ENCODE measurements around the gene ZNF397. TPM values are rescaled to one million over a fixed set of nuclear protein-coding genes. Genes with fewer than 3 reads are reported as not detected.

Gene ZNF397
- total RNA-seq, 6 experiments from 2014 or later, result 9.1 to 13.1 (median 10.9) TPM

DNA sequence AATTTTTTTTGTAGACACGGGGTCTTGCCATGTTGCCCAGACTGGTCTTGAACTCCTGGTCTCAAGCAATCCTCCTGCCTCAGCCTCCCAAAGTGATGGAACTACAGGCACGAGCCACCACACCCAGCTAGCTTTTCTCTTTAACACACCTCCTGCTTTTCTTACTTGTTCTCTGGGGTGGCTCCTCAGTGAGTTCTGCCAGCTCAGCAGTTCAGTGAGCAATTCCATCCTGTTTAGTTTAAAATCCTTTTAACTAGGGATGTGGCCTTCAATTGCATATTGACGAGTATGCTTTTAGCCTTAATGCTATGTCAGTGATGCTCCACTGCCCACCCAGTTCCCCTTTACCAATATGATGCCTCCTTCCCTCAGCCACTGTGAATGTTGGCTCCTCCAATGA lies 16.1 kb downstream of the ZNF397 start:
- Histone ChIP-seq H3K27me3 (no peaks in the 10 kb centered on the region), H3K4me1 (no peaks in the 10 kb centered on the region), H3K9me3 (peaks cover 0 to 17% (median 5%) of the 10 kb centered on the region in 4 donors), H3K36me3 (peaks cover 0 to 13% (median 0%) of the 10 kb centered on the region in 4 donors), H3K27ac (no peak overlapping the region), H3K4me3 (no peak overlapping the region)
- ATAC-seq (no peak), DNase-seq (no peak)
- WGBS (ENCODE audit: insufficient coverage, low coverage, low lambda C conversion rate, missing lambda C conversion rate), result 83% methylated on average over 2 of the region's 3 CpGs
- intact Hi-C loops (cut with DNase I), result loop anchor here in 1 of 2 donors (10.0 kb wide), 1 partner anchor 78 kb away; no protein-coding TSS in a partner anchor
- TF ChIP-seq POLR2A (IDR thresholded peaks at IDR 0.05), result no peak
- TF ChIP-seq, protein P1, sequence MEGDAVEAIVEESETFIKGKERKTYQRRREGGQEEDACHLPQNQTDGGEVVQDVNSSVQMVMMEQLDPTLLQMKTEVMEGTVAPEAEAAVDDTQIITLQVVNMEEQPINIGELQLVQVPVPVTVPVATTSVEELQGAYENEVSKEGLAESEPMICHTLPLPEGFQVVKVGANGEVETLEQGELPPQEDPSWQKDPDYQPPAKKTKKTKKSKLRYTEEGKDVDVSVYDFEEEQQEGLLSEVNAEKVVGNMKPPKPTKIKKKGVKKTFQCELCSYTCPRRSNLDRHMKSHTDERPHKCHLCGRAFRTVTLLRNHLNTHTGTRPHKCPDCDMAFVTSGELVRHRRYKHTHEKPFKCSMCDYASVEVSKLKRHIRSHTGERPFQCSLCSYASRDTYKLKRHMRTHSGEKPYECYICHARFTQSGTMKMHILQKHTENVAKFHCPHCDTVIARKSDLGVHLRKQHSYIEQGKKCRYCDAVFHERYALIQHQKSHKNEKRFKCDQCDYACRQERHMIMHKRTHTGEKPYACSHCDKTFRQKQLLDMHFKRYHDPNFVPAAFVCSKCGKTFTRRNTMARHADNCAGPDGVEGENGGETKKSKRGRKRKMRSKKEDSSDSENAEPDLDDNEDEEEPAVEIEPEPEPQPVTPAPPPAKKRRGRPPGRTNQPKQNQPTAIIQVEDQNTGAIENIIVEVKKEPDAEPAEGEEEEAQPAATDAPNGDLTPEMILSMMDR (IDR thresholded peaks at IDR 0.05), result no peak

DNA sequence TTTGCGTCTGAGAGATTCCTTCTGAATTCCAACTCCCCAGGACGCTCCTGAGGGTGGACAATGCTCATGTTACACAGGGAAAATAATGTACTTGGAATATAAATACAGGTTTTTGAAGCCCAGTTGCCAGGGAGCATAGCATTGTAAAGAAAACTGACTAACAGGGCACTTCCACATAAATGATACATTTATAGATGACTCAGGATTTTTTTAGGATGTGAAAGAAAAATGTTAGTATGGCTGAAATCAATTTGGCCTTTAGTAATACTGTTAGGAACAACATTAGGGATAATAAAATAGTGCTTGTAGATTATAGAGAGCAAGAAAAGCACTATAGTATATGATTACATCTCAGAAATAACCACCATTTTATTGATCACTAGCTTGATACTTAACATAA lies 23.6 kb downstream of the ZNF397 start:
- TF ChIP-seq, protein P1 (IDR thresholded peaks at IDR 0.05), result no peak
- TF ChIP-seq POLR2A (IDR thresholded peaks at IDR 0.05), result no peak
- Histone ChIP-seq H3K4me1 (no peaks in the 10 kb centered on the region), H3K4me3 (no peak overlapping the region), H3K9me3 (peaks cover 0 to 6% (median 0%) of the 10 kb centered on the region in 4 donors), H3K36me3 (peaks cover 0 to 6% (median 0%) of the 10 kb centered on the region in 4 donors), H3K27me3 (no peaks in the 10 kb centered on the region), H3K27ac (no peak overlapping the region)
- ATAC-seq, result no peak
- intact Hi-C loops (cut with DNase I), result no loop called here
- DNase-seq, result no peak
- WGBS (ENCODE audit: insufficient coverage, low coverage, low lambda C conversion rate, missing lambda C conversion rate), result 85% methylated on average over 2 of the region's 2 CpGs

DNA sequence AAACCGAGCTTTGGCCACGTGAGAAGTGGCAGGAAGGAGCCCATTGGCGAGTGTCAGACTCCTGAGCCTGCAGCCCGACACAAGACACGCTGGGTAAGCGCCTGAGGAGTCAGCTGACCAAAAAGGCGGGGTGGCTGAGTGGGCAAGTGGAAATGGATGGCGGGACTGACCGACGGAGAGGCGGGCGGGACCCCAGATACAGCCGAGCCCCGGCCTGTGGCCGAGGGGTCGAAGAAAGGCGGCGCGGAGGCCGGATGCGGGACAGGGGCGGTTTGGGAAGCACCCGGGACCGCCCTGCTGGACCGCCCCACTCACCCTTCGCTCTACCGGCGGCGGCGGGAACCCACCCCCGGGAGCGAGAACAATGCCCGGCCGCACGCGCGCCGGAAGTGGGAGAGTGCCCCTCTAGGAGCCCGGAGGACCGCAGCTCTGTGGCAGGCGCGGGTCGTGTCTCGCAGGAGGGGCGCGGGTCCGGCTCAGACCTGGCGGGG lies 26.4 kb downstream of the ZNF397 start:
- TF ChIP-seq, protein P1 (IDR thresholded peaks at IDR 0.05), result no peak
- TF ChIP-seq POLR2A (IDR thresholded peaks at IDR 0.05), result no peak
- ATAC-seq, result peak; percentile 86 to 96 (median 90)
- DNase-seq, result peak; percentile 59 to 74 (median 60)
- WGBS (ENCODE audit: insufficient coverage, low coverage, low lambda C conversion rate, missing lambda C conversion rate), result 6% methylated on average over 28 of the region's 48 CpGs
- Histone ChIP-seq H3K27ac (peak overlapping the region in 2 of 3 donors; percentile 33 to 37), H3K4me3 (peak overlapping the region; percentile 37 to 57 (median 46)), H3K9me3 (peaks cover 0 to 6% (median 0%) of the 10 kb centered on the region in 4 donors), H3K27me3 (no peaks in the 10 kb centered on the region), H3K4me1 (no peaks in the 10 kb centered on the region), H3K36me3 (no peaks in the 10 kb centered on the region)
- intact Hi-C loops (cut with DNase I), result no loop called here

DNA sequence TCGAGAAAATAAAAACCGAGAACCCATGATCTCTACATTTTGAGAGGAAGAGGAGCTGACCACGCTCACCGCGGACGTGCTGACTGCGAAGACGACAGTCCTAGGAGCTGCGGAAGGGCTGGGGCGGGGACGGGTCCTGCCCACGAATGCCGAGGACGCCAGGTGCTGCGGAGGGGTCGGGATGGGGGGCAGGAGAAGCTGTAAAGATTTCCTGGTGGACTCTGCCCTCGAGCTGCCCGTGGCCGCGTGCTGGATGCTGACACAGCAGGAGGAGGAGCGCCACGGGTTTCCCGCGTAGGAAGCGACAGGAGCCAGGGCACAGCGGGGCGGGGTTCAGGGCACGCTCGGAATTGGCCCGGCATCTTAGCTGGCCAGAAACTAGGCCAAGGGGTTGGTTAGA lies 27.0 kb downstream of the ZNF397 start:
- no peaks in the 10 kb centered on the region for H3K27me3 ChIP-seq
- H3K36me3 ChIP-seq, result no peaks in the 10 kb centered on the region
- H3K4me3 ChIP-seq, result peak overlapping the region; percentile 37 to 57 (median 46)
- H3K9me3 ChIP-seq, result peaks cover 0 to 6% (median 0%) of the 10 kb centered on the region in 4 donors
- peak in 3 of 4 donors; percentile 14 to 31 (median 17) for ATAC-seq
- no peak for TF ChIP-seq POLR2A (IDR thresholded peaks at IDR 0.05)
- TF ChIP-seq, protein P1 (IDR thresholded peaks at IDR 0.05), result no peak
- intact Hi-C loops (cut with DNase I), result no loop called here
- H3K27ac ChIP-seq, result peak overlapping the region in 2 of 3 donors; percentile 33 to 37
- WGBS (ENCODE audit: insufficient coverage, low coverage, low lambda C conversion rate, missing lambda C conversion rate), result 29% methylated on average over 22 of the region's 30 CpGs
- DNase-seq, result peak in 2 of 3 donors; percentile 46 to 50
- no peaks in the 10 kb centered on the region for H3K4me1 ChIP-seq
